Transverse colon (tissue), 4 donors: ENCODE results near the gene DERA. TPM values are rescaled to one million over a fixed set of nuclear protein-coding genes. Genes with fewer than 3 reads are reported as not detected.

ENCODE experiments used
- DNase-seq: peaks from one replicate; pipeline ENCODE4 v3.0.0-alpha.2; 2019
- H3K27ac ChIP-seq, 4 donors: fragments of 200-600 bp; sonication (generic); 2 replicates each; pipeline ENCODE4 v1.5.1; 2016 to 2018; ENCODE audit warnings: inconsistent platforms in 4 of 4
- H3K27me3 ChIP-seq: fragments of 200-600 bp; sonication (generic); 2 replicates; pipeline ENCODE4 v1.5.1; 2017; ENCODE audit warnings: inconsistent platforms
- H3K36me3 ChIP-seq, 4 donors: fragments of 200-600 bp; sonication (generic); 2 replicates each; pipeline ENCODE4 v1.5.1; 2017 to 2019; ENCODE audit warnings: inconsistent platforms in 4 of 4
- H3K4me1 ChIP-seq, 4 donors: fragments of 200-600 bp; sonication (generic); 2 replicates each; pipeline ENCODE4 v1.5.1; 2017 to 2020; ENCODE audit warnings: inconsistent platforms in 4 of 4
- H3K4me3 ChIP-seq, 4 donors: fragments of 200-600 bp; sonication (generic); 1 replicate in 1 of 4; 2 replicates in 3 of 4; pipeline versions ENCODE4 v1.5.1 to v1.6.1; 2017 to 2019; ENCODE audit warnings: inconsistent platforms in 4 of 4
- H3K9me3 ChIP-seq, 2 donors: fragments of 200-600 bp; sonication (generic); 2 replicates each; pipeline ENCODE4 v1.5.1; 2017 to 2019; ENCODE audit warnings: inconsistent platforms in 2 of 2
- CTCF ChIP-seq, 5 experiments: fragments of 200-600 bp in 3 of 5; fragments of 450-650 bp in 2 of 5; sonication (generic) in 3 of 5; IDR thresholded peaks; 1 replicate in 2 of 5; 2 replicates in 3 of 5; pipeline ENCODE4 v1.5.1; 2016 to 2017; ENCODE audit warnings: antibody characterized with exemption in 5 of 5, inconsistent platforms in 3 of 5, mild to moderate bottlenecking in 2 of 5, moderate library complexity in 1 of 5
- EP300 ChIP-seq: sonication (generic); formaldehyde crosslinking; IDR thresholded peaks from one replicate; pipeline ENCODE4 v1.6.1; 2017; ENCODE audit warnings: antibody characterized with exemption, low read depth
- POLR2A ChIP-seq: fragments of 450-650 bp; IDR thresholded peaks from one replicate; pipeline ENCODE4 v1.6.1; 2016; ENCODE audit warnings: antibody characterized with exemption, mild to moderate bottlenecking, moderate library complexity
- POLR2AphosphoS5 ChIP-seq, 3 donors: sonication (generic); formaldehyde crosslinking; IDR thresholded peaks; one replicate each; pipeline ENCODE4 v1.6.1; 2016; ENCODE audit warnings: antibody characterized with exemption in 3 of 3
- WGBS, 2 donors: methylation state at CpG; one replicate each; pipeline ENCODE4 v1.1.5; 2018; ENCODE audit warnings: low coverage in 1 of 2; 5-methylcytosine and 5-hydroxymethylcytosine counted together
- in situ Hi-C, 4 donors: fragments of 200-750 bp; cut with MboI; loops; one replicate each; pipeline versions ENCODE4 v1.15.0 to v1.15.1; 2017; ENCODE audit warnings: low sequenced_read_pairs in 3 of 4, low pct_ligation_motif_present in 1 of 4, low pct_unique_long_range_greater_than_20kb in 1 of 4
- intact Hi-C: fragments of 100-400 bp; cut with DNase I; formaldehyde crosslinking; loops from one replicate; pipeline ENCODE4 v1.15.1; 2023; ENCODE audit warnings: low total_unique reads
- total RNA-seq, 4 donors: library from RNA; depleted of rRNA; stranded (reverse); fragments of >200 nt; gene quantifications; one replicate each; pipeline ENCODE4 v1.1.0, GENCODE V29; 2016

DERA gene
- total RNA-seq, 4 donors from 2014 or later: 9.2 to 112 (median 69.9) TPM

GRCh38 chr12:15956010-15956409 is 44.9 kb downstream of the DERA start:
- DNase-seq: no peak
- TF ChIP-seq EP300: no peak
- no peak for TF ChIP-seq POLR2AphosphoS5 (IDR thresholded peaks at IDR 0.05)
- H3K36me3 ChIP-seq: peaks cover 0 to 13% (median 4%) of the 10 kb centered on the region in 4 donors
- intact Hi-C loops: no loop called here
- no peaks in the 10 kb centered on the region for H3K27me3 ChIP-seq
- no peak overlapping the region for H3K4me3 ChIP-seq
- WGBS, 2 donors: 56 to 86% methylated on average over 1 of the region's 1 CpG
- no peak overlapping the region for H3K27ac ChIP-seq
- no peaks in the 10 kb centered on the region for H3K4me1 ChIP-seq
- in situ Hi-C loops: no loop called here
- no peaks in the 10 kb centered on the region for H3K9me3 ChIP-seq

DNA sequence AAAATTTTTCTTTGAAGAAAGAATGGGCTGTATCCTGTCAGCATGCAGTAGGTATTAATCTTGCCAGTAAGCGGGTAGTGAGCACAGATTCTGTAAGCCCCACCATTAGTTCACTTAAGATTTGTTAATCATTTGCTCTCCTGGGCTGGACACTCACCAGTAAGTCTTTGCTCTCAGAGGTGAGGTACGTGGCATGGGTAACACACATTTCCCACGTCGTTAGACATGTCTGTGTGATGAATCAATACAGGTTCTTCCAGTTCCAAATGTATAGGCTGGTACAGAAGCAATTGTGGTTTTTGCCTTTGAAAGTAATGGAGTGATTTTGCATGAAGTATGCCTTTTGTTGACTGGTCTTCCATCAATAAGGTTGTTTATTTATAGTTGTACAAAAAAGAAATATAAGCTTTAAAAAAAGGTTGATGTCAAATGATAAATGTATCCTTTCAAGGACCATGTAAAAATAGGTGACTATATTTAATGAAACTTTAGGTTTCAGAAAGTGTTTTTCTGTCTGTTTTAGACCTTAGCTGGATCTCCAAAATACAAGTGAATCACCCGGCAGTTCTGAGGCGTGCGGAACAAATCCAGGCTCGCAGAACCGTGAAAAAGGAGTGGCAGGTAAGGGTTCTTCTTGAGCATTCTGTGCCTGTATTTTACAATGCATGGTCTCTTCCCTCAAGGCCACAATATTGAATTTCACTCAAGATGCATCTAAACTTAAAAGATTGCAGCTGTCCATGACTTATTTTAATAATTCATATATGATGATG is 45.5 kb downstream of the DERA start:
- Histone ChIP-seq H3K27ac (no peak overlapping the region), H3K4me1 (no peaks in the 10 kb centered on the region), H3K27me3 (no peaks in the 10 kb centered on the region), H3K4me3 (no peak overlapping the region), H3K9me3 (no peaks in the 10 kb centered on the region), H3K36me3 (peaks cover 0 to 15% (median 7%) of the 10 kb centered on the region in 4 donors)
- intact Hi-C loops (no loop called here), in situ Hi-C loops (no loop called here)
- TF ChIP-seq POLR2A: no peak
- no peak for TF ChIP-seq CTCF (IDR thresholded peaks at IDR 0.05)
- TF ChIP-seq POLR2AphosphoS5 (IDR thresholded peaks at IDR 0.05): no peak
- no peak for DNase-seq
- WGBS, 2 donors: 83 to 94% methylated on average over 8 to 9 of the region's 9 CpGs

DNA sequence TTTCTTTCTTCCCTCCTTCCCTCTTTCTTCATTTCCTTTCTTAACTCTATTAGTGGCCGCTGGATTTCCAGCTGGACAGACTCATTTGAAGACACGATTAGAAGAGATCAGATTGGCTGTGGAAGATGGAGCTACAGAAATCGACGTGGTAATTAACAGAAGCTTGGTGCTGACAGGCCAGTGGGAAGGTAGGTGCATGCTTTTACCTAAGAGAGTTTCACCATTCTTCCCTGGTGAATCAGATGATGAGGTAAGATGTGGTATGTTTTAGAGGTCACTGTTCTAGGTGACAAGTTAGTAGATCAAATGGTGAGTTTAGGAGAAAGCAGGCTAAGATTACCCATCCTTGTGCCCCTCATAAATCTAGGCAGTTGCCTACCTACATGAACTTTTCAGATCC is 51.6 kb downstream of the DERA start:
- H3K4me1 ChIP-seq: no peaks in the 10 kb centered on the region
- peaks cover 0 to 41% (median 20%) of the 10 kb centered on the region in 4 donors for H3K36me3 ChIP-seq
- no peak overlapping the region for H3K27ac ChIP-seq
- H3K27me3 ChIP-seq: no peaks in the 10 kb centered on the region
- TF ChIP-seq CTCF (IDR thresholded peaks at IDR 0.05) (no peak), POLR2A (no peak), POLR2AphosphoS5 (IDR thresholded peaks at IDR 0.05) (no peak), EP300 (no peak)
- in situ Hi-C loops: no loop called here
- intact Hi-C loops: no loop called here
- no peak overlapping the region for H3K4me3 ChIP-seq
- no peak for DNase-seq
- no peaks in the 10 kb centered on the region for H3K9me3 ChIP-seq
- 93 to 96% methylated on average over 4 of the region's 4 CpGs for WGBS, 2 donors

DNA sequence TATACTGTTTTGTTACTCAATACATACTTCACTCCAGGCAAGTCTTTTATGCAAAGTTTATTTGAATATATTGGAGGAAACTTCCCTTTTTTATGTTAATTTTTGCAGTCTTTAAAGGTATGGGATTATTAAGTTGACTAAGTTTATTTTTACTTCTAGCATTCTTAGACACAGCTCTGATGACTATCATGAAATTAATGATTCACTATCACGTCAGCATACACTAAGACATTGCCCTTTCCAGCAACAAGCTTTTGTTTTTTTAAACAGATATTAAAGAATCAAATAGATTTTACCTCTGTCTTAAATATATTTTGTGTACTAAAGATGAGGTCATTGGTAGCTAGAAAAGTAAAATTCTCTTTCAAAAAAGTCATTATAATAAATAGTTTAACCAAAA is 52.1 kb downstream of the DERA start:
- Histone ChIP-seq H3K36me3 (peaks cover 0 to 41% (median 20%) of the 10 kb centered on the region in 4 donors), H3K9me3 (no peaks in the 10 kb centered on the region), H3K4me3 (no peak overlapping the region), H3K27me3 (no peaks in the 10 kb centered on the region), H3K4me1 (no peaks in the 10 kb centered on the region), H3K27ac (no peak overlapping the region)
- no peak for TF ChIP-seq CTCF (IDR thresholded peaks at IDR 0.05)
- TF ChIP-seq POLR2A: no peak
- TF ChIP-seq POLR2AphosphoS5 (IDR thresholded peaks at IDR 0.05): no peak
- TF ChIP-seq EP300: no peak
- DNase-seq: no peak
- WGBS, 2 donors: 77 to 93% methylated on average over 1 of the region's 1 CpG
- in situ Hi-C loops (no loop called here), intact Hi-C loops (no loop called here)
